NCI-H2171 (cell line): ENCODE results near the gene PDE4C.

Experiments used
- DNase-seq: peaks from one replicate; lab custom pipeline; 2025; lab: John Stamatoyannopoulos, UW

Gene PDE4C

DNA sequence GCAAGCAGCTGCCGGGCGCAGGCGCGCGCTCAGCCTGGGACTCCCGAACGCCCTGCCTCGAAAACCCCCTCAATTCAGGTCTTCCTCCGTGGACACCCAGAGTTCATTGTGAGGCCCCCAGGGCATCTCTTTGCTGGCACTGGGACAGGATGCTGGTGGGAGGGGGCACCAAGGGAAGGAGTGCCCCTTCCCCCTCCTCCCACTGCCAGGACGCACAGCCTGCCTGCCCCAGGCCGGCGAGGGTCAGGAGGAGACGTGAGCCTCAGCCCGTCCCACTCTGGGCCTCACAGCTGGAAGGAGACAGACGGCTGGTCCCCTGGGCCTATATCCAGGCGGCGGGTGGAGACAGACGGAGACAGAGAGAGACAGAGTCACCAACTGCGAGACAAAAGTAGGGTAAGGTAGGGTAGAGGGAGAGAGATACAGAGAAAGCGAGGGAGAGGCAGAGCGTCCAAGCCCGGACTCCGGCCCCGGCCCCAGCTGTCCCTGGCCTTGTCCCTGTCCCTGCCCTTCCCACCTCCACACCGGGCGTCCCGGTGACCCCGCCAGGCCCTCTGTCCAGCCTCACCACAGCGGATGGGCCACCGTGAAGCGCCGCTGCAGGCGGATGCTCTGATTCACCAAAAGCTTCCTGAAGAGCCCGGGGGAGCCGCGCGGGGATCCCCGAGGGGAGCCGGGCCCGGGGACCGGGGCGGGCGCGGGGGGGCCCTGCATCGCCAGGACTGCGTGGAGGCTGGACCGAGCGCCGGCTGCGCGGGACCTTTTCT lies at the start of gene PDE4C:
PDE4C (minus strand) TSS at position 737 of the 767 bp plus-strand sequence; CDS start at position 714, 23 bp downstream.
- DNase-seq: no peak

DNA sequence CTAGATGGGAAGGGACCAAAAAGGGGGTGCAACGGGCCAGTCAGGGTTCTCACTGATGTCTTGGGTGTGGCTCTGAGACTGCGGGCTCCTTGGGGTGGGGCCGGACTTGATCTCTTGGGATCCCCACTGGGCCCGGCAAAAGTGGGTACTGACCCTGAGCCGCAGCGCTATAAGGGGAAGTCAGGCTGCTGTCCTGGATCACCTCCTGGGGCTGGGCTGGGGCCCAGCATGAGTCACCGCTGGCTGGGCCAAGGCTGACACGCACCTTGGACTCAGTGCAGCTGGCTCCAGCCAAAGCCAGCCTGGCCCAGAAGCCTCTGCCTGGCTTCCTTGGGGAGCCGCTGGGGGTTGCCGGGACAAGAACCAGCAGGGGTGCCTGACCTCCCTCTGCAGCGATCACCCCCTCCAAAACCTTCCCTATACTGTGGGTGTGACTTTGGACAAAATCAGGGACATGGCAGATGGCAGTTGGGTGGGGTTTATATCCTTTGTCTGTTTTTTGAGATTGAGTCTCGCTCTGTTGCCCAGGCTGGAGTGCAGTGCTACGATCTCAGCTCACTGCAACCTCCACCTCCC lies 48.6 kb upstream of the PDE4C start:
- no peak for DNase-seq

DNA sequence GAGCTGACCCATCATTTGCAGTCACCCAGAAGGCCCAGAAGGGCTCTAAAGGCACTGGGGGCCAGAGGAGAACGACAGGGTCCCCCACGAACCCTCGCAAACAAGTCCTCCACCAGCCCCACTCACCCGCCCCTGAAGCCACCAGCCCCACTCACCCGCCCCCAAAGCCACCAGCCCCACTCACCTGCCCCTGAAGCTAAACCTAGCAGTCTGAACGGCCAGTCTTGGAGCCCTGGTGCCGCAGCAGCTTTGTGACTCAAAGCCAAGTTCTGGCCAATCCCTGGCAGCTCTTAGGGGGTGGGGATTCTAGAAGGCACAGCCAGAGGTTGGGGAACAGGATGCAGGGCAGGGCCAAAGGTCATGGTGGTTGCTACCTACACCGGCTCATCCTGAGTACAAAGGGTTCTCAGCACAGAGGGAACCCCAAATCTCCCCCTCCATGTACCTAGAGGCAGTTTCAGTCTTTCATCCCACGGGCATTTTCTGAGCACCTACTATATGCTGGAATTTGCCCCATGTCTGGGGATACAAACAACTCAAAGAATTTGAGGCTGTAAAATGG lies 48.1 kb upstream of the PDE4C start, which contains the start of gene IQCN:
IQCN (minus strand) TSS at position 234 of the 562 bp plus-strand sequence. CDS start 4,974 bp downstream, outside the sequence.
- no peak for DNase-seq

DNA sequence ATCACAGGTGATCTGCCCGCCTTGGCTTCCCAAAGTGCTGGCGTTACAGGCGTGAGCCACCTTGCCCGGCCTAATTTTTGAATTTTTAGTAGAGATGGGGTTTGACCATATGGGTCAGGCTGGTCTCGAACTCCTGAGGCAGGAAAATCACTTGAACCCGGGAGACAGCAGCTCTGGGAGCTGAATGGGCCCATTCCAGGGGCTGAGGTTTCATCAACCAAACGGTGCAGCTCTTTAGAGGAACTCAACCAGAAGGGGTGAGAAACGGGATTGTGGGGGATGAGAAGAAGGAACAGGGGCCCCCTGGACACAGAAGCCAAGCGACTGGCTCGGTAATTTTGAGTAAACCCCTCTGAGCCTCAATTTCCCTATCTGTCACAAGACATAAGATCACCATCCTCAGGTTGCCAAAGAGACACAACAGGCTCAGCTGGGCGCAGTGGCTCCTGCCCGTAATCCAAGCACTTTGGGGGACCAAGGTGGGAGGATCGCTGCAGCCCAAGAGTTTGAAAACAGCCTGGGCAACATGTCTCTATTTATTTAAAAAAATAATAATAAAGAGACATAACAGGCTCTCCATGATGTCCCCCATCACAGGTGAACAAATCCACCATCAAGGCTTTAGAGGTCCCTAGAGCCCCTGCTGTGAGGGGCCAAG lies 47.5 kb upstream of the PDE4C start:
- DNase-seq: no peak

DNA sequence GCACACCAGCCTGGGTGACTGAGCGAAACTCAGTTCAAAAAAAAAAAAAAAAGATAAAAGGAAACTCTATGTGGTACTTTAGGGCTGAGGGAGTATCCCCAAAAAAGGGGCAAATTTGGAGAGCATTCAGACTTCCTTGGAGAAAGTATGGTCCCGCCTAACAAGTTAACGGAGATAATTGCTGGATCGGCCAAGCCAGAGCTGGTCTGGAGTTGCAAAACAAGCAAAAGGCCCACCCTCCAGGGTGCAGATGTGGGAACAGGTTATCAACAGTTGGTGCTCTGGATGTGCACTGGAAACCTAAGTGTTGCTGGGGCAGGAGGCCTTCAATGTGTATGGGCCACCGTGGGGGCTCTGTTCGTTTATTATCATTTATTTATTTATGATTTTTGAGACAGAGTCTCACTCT lies 45.2 kb upstream of the PDE4C start:
- no peak for DNase-seq

DNA sequence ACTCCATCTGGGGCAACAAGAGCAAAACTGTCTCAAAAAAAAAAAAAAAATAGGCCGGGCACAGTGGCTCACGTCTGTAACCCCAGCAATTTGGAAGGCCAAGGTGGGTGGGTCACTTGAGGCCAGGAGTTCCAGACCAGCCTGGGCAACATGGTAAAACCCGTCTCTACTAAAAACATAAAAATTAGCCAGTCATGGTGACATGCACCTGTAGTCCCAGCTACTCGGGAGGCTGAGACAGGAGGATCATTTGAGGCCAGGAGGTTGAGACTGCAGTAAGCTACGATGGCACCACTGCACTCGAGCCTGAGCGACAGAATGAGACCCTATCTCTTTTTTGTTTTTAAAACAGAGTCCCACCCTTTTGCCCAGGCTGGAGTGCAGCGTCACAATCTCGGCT lies 44.1 kb upstream of the PDE4C start:
- no peak for DNase-seq

DNA sequence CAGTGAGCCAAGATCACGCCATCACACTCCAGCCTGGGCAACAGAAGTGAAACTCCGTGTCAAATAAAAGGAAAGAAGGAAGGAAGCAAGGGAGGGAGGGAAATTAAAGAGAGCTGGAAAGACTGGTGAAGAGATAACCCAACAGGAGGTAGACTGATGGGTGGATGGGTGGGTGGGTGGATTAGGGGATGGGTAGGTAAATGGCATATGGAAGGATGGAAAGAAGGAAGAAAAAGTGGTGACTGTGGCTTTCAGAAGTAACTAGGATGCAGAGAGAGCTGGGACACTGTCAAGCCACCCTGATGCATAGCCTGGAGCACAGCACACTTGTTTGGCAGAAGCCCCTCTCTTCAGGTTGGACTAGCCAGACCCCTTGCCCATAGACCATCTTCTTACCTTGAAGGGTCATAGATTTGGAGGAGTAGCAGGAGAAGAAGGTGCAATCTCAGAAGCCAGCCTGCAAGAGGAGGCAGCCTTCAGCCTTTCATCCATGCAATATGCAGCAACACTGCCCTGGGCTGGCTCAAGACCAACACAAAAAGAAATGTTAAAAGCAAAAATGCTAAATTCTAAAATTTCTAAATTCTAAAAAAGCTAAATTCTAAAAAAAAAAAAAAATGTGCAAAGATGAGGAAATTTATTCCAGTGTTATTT lies 43.0 kb upstream of the PDE4C start:
- no peak for DNase-seq

DNA sequence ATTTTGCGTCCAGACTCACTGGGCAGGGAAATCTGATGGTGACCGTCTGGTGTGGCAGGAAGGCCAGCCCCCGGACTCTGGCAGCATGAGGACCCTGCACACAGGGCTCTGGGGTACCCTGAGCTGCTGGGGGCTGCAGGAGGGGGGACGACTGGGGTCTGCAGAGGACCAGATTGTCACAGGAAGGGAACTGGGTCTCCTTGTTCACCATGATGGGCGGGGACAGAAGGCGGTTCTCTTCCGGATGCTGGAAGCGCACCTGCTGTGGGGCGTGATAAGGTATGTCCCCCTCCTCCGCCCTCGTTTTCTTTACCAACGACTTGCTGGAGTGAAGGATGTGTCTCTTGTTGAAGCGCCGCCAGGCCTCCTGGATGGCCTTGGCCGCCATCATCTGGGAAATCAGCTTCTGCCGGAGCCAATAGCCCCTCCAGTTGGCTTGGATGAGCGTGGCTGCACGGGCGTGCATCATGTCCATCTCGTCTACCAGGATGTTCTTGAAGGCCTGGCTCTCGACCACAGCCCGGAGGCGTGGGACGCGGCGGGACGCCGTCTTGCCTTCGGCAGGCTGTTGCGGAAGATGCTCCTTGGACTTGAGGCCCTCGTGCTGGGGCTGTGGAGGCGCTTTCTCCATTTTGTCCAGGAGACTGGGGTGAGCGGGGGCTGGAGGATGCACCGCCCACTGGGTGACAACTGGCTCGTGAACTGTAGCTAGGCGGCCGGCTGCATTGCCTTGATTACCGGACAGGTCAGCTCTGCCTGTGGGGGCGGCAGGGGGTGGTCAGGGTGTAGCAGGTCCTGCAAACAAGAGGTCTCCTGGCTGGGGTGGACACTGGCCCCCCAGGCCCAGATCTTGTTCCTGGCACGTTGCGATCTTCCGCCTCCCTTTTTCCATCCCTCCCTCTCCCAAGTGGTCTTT lies 40.8 kb upstream of the PDE4C start:
- DNase-seq: no peak

DNA sequence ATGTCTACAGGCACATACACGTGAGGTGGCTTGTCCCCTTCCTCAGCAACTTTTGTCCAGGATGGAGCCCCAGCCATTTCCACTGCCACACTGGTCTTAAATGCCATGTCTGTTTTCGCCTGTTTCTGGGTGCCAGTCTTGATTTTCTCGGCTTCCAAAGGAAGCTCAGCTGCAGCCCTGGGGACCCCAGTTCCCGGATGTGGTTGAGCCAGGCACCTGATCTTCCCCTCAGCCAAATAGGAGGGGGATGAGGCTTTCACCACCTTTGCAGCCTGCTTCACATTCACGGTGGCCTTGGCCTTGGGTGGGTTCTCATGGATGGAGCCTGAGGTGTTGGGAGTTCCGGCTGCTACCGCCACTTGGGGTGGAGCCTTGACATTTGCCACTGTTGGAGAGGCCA lies 39.3 kb upstream of the PDE4C start:
- DNase-seq: no peak

DNA sequence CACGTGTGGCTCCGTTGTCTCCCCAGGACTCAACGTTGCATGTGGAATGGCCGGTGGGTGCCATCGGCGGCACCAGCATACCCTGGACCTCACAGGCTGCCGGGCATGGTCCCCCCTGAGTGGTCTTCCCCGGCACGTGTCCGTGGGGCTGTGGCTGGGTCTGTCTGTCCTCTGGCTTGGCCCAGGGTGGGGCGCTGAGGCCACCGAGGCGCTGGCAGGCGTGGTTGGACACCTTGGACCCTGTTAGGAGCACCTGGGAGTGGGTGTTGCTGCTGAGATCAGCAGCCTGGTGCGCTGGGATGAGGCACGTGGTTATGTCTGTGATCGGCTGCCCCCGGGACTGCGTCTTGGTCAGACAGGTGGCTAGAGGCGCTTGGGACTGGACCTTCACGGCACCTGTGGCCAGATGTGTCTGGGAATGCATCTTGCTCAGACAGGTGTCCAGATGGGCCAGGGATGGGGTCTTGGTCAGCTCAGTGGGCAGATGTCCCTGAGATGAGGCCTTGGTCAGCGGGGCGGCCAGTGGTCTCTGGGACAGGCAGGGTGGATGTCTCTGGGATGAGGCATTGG lies 38.8 kb upstream of the PDE4C start:
- DNase-seq: no peak

DNA sequence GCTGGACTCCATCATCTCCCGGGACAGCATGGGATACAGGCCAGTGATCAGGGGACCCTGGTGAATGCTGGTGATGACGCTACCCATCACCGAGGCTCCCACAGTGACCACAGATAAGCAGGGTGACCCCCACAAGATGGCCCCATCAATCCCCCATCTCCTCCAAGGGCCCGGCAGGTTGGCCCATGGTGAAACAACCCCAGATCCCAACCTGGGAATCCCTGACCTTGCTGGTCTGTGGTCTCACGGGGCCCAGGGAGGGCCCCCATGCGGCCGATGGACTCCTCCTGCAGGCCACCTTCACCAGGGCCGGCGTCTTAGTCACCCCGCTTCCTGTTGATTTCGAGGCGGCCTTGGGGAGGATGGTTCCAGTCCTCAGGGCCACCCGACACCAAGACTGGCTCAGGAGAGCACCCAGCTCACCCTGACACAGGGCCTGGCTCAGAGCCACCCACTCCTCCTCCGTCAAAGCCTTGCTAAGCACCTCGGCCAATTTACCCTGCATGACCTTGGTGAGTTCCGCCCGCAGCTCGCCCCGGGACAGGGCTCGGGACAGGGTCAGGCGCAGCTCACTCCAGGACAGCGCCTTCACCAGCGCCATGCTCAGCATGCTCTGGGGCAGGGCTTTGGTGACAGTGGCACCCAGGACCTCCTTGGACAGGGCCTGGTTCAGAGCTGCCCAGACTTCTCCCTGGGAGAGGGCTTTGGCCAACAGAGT lies 38.1 kb upstream of the PDE4C start:
- no peak for DNase-seq

DNA sequence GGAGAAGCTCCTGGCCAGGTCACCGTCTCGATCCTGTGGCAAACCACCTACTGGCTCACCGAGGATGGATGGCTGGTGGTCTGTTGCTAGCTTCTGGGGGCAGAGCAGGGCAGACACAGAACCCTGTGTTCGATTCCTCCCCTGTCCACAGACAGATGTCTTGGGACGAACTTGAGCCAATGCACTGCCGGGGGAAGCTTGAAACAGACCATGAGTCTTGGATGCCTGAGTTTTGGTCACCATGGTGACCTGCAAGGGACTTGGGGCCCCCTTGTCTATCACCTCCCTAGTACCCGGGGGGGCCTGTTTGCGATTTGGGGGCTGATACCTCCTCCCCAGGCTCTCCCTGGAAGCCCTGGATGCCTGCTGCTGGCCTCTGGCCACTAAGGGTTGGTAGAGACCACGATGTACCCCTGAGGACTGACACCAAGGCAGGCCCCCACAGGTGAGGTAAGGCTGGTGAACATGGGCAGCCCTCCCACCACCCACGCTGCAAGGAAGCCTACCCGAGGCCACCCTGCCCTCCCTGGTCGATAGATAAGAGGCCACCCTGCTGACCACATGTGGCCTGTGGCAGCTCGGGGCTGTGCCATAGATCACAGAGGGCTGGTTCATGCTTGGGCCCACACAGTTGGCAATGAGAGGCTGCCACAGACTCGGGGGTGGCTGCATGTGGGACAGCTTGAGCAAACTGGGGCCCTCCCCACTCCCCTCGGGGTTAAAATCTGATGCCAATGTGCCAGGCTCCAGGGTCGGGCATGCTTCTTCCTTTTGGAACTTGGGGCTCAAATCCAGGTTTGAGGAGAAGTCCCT lies 37.3 kb upstream of the PDE4C start:
- no peak for DNase-seq

DNA sequence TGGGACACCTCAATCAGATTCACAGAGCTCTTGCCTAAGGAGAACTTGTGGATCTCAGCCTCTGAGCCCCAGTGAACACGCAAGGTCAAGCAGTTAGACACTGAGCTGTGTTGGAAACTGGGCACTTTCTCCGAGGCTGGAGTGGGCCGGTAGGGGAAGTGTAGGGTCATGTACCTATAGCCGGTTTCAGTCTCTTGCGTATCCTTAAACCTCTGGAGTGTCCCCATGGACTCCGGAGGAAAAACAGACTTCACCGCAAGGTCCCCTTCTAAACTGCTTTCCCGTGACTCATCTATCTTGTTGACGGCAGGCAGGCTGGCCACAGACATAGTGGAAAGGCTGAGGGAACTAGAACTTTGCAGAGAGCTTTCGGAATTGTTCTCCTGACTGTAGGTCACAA lies 36.7 kb upstream of the PDE4C start:
- no peak for DNase-seq

DNA sequence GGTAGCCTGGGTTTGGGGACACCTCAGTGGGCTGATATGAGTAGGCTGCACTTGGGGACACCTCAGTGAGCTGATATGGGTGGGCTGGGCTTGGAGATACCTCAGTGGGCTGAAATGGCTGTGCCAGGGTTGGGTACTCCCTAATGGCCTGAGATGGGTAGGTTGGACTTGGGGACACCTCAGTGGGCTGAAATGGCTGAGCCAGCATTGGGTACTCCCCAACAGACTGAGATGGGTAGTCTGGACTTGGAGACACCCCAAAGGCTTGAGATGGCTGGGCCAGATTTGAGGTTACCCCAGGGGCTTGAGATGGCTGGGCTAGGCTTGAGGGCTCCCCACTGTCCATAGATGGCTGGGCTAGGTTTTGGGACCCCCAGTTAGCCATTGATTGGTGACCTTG lies 35.9 kb upstream of the PDE4C start:
- no peak for DNase-seq

DNA sequence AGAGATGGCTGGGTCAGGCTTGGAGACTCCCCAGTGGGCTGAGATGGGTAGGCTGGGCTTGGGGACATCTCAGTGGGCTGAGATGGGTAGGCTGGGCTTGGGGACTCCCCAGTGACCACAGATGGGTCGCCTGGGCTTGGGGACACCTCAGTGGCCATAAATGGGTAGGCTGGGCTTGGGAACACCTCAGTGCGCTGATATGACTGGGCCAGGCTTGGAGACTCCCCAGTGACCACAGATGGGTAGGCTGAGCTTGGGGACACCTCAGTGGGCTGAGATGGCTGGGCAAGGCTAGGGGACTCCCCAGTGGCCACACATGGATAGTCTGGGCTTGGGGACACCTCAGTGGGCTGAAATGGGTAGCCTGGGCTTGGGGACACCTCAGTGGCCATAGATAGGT lies 35.2 kb upstream of the PDE4C start:
- no peak for DNase-seq

DNA sequence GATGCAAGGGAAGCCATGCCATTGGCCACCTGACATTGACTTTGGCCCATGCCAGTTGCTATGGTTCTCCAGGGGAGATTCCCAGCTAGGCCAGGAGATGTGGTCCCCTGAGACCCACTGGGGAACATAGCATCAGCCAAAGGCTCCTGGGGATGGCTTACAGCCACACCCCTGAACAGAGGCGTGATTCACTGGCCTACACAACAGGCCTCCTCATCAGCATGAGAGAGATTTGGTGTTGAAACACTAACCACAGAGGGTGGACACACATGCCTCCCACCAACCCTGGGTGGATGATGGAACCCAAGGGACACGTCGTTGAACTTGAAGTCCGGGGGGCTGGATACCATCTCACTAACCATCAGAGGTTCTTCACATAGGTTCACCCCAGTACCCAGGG lies 33.7 kb upstream of the PDE4C start:
- no peak for DNase-seq

DNA sequence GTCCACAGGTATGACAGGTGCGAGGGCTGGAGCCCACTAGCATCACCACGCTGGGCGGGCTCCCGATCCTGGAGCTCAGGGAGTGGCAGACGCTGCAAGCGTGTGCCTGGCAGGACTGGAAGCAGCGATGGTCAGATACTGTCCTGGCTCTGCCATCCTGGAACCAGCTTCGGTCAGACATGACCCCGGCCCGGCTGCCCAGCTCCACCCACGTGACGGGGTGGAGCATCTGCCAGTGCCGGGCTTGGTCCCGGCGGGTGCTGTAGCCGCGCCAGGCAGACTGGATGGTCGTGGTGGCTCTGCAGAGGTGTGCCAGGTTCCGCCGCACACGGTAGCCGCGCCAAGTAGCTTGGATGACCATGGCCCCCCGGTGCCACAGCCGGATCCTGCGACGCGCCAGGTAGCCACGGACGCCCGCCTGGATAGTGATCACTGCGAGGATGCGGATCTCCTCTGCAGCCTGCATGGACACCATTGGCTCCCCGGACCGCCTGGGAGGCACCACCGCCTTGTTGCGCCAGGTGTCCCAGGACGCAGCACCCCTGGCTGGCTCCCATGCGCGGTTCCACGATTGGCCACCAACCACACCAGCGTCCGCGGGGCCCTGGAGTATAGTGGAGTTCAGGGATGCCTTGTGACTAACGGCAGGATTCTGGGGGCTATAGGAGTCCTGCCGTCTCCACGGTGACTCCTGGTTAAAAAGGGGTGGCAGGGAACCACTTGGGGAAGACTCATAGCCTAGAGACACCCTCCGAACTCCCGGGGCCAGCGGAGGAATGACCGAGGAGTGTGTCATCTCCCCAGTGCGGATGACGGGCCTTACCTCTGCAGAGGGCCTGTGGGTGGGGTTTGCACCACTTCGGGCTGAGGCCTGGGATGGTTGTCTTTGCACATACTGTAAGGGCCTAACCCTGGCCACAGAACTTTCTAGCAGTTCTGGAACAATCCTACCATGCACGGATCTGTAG lies 31.5 kb upstream of the PDE4C start:
- DNase-seq: no peak
